A549 treated with DMSO at 1 μM for 4 hours (cell line): ENCODE measurements around the gene TMEM203. TPM values are rescaled to one million over a fixed set of nuclear protein-coding genes. Genes with fewer than 3 reads are reported as not detected.

Source experiments
- total RNA-seq: library from RNA; stranded (reverse); fragments of 200-300 nt; extraction: Qiagen RNA extraction; gene quantifications from 5 replicates; pipeline ENCODE4 v1.2.3, GENCODE V29; 2022; ENCODE audit warnings: low read depth

The TMEM203 gene, protein sequence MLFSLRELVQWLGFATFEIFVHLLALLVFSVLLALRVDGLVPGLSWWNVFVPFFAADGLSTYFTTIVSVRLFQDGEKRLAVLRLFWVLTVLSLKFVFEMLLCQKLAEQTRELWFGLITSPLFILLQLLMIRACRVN
- total RNA-seq = 32.6 to 45.1 TPM (median 44.4 TPM) in 5 replicates

GRCh38 chr9:137205126-137206069 is at the start of gene TMEM203, which contains the start of gene NDOR1:
TSS of gene TMEM203 (minus strand) at chr9:137205648. CDS start at chr9:137205414, 234 bp downstream.
TSS of gene NDOR1 (plus strand) at chr9:137205700. CDS start at chr9:137205778, 78 bp downstream.

DNA sequence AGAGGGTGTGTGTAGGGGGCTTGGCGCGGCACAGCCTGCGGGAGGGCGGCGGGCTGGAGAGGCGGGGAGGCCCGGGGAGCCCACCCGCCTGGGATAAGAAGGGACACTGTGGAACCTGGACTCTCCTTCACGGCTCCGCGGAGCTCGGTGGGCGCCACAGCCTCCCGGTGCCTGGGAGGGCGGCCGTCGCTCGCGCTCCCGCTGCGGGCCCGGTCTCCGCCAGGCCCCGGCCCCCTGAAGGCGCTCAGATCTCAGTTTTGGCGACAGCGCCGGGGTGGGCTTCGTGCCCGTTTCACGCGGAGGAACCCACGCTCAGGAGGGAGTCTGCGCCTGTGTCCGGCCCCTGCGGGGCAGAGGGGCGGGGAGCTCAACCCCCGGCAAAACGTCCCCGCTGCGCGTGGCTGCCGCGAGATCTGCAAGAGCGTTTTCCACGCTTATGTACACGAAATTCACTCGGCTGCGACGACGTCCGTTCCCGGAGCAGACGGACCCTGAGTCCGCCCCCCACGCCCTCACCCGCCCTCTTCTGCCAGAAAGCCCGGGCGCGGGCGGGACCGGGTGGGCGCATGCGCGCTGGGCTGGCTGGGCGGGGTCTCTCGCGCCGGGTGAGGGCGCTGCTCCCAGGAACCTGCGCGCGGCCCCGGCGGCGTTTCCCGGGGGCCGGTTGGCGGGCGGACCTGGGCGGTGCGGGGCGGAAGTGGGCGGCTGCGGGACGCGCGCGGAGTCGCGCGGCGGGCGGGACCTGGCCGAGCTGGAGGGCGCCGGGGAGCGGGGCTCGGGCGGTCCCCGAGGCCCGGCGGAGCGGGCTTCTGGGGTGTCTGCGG is 49.4 kb upstream of the TMEM203 start, which contains the start of gene NELFB:
Gene NELFB (plus strand): TSS at position 704 of the 824 bp plus-strand sequence.

DNA sequence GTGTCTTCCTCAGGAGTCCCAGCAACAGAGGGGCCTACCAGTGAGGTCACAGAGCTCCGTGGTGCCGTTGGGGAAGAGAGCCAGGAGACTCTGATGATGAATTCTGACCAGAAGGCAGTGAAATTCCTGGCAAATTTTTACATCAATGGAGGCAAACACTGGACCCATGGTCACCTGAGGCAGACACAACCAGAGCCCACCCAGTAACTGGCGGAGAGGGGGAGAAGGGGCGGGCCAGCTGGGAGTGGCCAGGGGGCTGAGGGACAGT is 45.7 kb upstream of the TMEM203 start, which contains the start of gene STPG3:
Gene STPG3 (plus strand): TSS at position 93 of the 268 bp plus-strand sequence. CDS start 1 bp downstream, at position 94.

DNA sequence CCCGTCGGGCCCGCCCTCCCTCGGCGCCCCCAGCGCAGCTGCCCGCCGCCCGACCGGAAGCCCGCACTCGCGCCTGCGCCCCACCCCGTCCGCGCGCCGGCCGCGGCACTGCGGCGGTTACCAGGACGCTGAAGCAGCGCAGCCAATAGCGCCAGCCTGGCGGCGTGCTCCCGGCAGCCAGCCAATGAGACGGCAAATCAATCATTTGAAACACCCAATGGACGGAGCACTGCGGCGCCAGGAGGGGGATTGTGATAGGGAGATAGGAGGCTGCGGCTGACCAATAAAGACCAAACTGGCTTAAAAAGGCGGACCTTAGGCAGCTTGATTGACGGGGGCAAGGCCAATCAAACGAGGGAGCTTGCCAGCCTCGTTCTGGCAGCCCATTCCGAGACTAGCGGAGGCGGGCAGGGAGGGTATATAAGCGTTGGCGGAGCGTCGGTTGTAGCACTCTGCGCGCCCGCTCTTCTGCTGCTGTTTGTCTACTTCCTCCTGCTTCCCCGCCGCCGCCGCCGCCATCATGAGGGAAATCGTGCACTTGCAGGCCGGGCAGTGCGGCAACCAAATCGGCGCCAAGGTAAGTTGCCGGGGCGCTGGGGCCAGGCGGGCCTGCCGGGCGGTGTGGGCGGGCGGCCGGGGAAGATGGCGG is 35.5 kb upstream of the TMEM203 start, which contains the start of gene TUBB4B:
Gene TUBB4B (plus strand): TSS at position 447 of the 649 bp plus-strand sequence. CDS start 74 bp downstream, at position 521.

GRCh38 chr9:137230705-137231371 is 25.4 kb upstream of the TMEM203 start, which contains the start of gene SLC34A3:
TSS of gene SLC34A3 (plus strand) at chr9:137230901. CDS start at chr9:137231703, 802 bp downstream.

DNA sequence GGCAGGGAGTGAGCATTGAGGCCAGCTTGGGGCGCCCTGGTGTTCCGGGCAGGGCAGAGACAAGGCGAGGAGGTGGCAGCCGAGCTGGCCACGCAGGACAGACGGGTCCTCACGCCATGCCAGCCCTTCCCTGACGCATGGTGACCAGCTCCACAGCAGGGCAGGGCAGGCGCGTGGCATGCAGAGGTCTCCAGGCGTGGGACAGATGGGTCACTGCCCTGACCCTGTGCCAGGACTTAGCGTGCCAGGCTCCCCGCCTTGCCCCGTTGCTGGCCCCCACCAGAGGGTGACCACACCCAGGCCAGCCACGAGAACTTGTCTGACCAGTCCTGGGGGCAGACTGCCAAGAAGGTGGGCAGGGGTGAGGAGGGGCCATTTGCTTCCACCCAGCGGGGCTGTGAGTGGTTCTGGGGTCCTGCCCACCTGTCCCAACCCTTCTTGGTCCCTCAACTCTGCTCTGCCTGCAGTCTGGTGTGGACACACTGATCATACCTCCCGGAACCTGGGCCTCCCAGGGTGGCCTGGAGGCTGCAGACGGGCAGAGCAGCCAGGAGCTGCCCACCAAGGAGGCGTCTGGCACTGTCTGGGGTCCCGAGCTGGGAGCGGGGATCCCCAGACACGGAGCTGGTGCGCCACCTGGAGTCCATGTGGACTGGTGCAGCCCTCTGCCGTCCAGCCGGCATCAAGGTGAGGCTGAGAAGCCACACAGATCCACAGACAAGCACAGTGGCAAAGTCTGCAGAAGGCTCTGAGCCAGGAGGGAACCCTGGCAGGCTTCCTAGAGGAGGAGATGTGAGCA is 21.8 kb upstream of the TMEM203 start, which contains the start of gene RNF224:
Gene RNF224 (plus strand): TSS at position 449 of the 799 bp plus-strand sequence. CDS start 834 bp downstream, outside the sequence.

GRCh38 chr9:137224830-137225694 is 19.6 kb upstream of the TMEM203 start, which contains the start of gene CYSRT1:
TSS of gene CYSRT1 (plus strand) at chr9:137225174. CDS start at chr9:137225622, 448 bp downstream.

GRCh38 chr9:137222190-137223077 is 17.0 kb upstream of the TMEM203 start, which contains the start of gene RNF208:
TSS of gene RNF208 (minus strand) at chr9:137222240. CDS start at chr9:137221212, 1,028 bp downstream.

DNA sequence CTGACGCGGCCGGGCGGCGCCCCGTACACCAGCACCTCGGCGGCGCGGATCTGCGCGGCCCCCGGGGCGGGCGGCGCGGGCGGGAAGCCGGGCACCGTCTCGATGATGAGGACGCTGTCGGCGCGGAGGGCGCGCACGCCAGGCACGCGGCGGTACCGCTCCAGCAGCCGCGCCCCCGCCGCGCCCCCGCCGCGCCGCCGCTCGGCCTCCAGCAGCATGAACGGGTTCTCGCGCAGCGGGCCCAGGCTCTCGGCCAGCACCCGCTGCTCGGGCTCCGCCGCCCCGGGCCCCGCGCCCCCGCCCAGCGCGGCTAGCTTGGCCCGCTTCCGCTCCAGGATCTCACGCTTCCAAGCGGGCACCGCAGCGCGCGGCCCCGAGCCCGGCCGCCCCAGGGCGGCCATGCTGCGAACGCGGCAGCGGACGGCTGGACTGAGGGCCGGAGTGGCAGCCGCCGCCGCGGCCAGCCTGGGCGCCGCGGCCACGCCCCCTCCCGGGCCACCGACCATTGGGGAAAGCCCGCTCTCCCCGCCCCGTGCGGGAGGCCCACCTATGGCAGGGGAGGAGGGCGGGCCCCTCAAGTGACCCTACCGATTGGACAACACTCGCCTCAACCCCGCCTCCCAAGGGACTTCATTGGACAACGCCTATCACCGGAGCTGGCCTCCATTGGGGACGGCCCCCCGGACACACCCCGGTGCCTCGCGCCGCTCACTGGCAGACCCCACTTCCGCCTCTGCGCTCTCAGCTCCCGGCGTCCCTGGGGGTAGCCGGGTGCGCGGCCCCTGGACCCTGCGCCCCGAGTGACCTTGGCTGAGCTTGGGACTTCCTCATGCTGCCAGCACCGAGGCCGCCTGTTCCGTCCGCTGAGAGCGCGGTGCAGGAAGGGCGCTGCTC is 4.9 kb downstream of the TMEM203 start, which contains the start of gene TPRN:
Gene TPRN (minus strand): TSS at position 431 of the 894 bp plus-strand sequence. CDS start 30 bp downstream, at position 401.

DNA sequence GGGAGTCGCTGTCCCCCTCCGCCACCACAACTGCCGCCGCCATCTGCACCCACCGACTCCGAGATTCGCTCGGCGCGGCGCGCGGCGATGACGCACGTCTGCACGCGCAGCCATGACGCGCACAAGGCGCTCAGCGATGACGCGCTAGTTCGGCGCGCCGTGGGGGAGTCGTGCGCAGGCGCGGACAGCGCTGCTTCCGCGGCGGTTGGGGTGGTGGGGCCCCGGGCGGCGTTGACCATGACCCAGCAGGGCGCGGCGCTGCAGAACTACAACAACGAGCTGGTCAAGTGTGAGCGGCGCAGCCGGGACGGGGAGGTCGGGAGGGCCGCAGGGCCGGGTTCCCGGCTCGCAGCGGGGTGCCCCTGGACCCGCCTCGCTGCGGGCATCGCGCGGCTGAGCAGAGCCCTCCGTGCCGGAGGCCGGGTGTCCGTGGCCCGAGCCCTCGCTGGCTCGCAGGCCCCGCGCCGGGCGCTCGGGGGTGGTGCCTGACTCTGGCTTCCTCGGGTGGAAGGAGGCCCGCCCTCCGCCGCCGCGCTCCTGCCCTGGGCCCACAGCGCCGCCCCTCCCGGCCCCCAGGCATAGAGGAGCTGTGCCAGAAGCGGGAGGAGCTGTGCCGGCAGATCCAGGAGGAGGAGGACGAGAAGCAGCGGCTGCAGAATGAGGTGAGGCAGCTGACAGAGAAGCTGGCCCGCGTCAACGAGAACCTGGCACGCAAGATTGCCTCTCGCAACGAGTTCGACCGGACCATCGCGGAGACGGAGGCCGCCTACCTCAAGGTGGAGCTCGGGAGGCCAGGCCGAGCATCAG is 16.8 kb downstream of the TMEM203 start, which contains the start of the genes ANAPC2 and SSNA1:
Gene ANAPC2 (minus strand): TSS at position 71 of the 807 bp plus-strand sequence. CDS start 28 bp downstream, at position 43.
Gene SSNA1 (plus strand): TSS at position 187 of the 807 bp plus-strand sequence. CDS start 51 bp downstream, at position 238.

GRCh38 chr9:137169896-137170358 is 35.5 kb downstream of the TMEM203 start, which contains the start of gene LRRC26:
TSS of gene LRRC26 (minus strand) at chr9:137170051. CDS start at chr9:137169943, 108 bp downstream.

